Spleen (tissue), 11 donors: ENCODE results near the gene NOL3. TPM values are rescaled to one million over a fixed set of nuclear protein-coding genes. Genes with fewer than 3 reads are reported as not detected.

Experiments used
- DNase-seq: peaks from one replicate; pipeline ENCODE4 v3.0.0-alpha.2; 2020
- H3K27ac ChIP-seq, 8 donors: fragments of 200-600 bp; sonication (generic) in 7 of 8; 1 replicate in 4 of 8; 2 replicates in 4 of 8; pipeline versions ENCODE4 v1.5.0 to v1.8.0; 2016 to 2021; ENCODE audit warnings: inconsistent platforms in 4 of 8, mild to moderate bottlenecking in 4 of 8, moderate library complexity in 1 of 8
- H3K27me3 ChIP-seq, 7 donors: fragments of 200-600 bp; sonication (generic) in 6 of 7; replicated peaks in 1 of 7; 1 replicate in 4 of 7; 2 replicates in 3 of 7; pipeline versions ENCODE4 v1.5.0 to v1.8.0; 2016 to 2021; ENCODE audit warnings: inconsistent platforms in 3 of 7, mild to moderate bottlenecking in 1 of 7
- H3K36me3 ChIP-seq, 6 donors: fragments of 200-600 bp; sonication (generic) in 5 of 6; 1 replicate in 4 of 6; 2 replicates in 2 of 6; pipeline versions ENCODE4 v1.5.0 to v1.8.0; 2016 to 2021; ENCODE audit warnings: inconsistent platforms in 2 of 6
- H3K4me1 ChIP-seq, 6 donors: fragments of 200-600 bp; sonication (generic) in 5 of 6; 1 replicate in 3 of 6; 2 replicates in 3 of 6; pipeline versions ENCODE4 v1.5.0 to v1.8.0; 2016 to 2021; ENCODE audit warnings: inconsistent platforms in 3 of 6
- H3K4me3 ChIP-seq, 8 donors: fragments of 200-600 bp; sonication (generic) in 7 of 8; 1 replicate in 4 of 8; 2 replicates in 4 of 8; pipeline versions ENCODE4 v1.5.0 to v1.8.0; 2016 to 2021; ENCODE audit warnings: inconsistent platforms in 4 of 8, mild to moderate bottlenecking in 4 of 8, moderate library complexity in 2 of 8
- H3K9me3 ChIP-seq, 8 donors: fragments of 200-600 bp; sonication (generic) in 7 of 8; 1 replicate in 4 of 8; 2 replicates in 4 of 8; pipeline versions ENCODE4 v1.5.0 to v1.8.0; 2016 to 2021; ENCODE audit warnings: inconsistent platforms in 4 of 8
- POLR2A ChIP-seq, 3 donors: fragments of 450-650 bp; IDR thresholded peaks; one replicate each; pipeline ENCODE4 v1.5.1; 2017; ENCODE audit warnings: antibody characterized with exemption in 3 of 3, mild to moderate bottlenecking in 1 of 3
- POLR2AphosphoS5 ChIP-seq, 3 donors: sonication (generic); formaldehyde crosslinking; IDR thresholded peaks; one replicate each; pipeline ENCODE4 v1.5.1; 2017; ENCODE audit warnings: antibody characterized with exemption in 3 of 3
- WGBS, 5 donors: extraction: QIAGEN DNeasy Blood & Tissue Kit in 3 of 5; methylation state at CpG; one replicate each; pipeline versions ENCODE4 v1.1.5 to v1.1.7; 2013 to 2018; 5-methylcytosine and 5-hydroxymethylcytosine counted together
- intact Hi-C: fragments of 100-400 bp; cut with DNase I; formaldehyde crosslinking; loops from one replicate; pipeline ENCODE4 v1.15.0; 2023; ENCODE audit warnings: low total_unique reads
- polyA plus RNA-seq, 3 donors: library from polyadenylated mRNA; stranded (reverse); fragments of 200-250 nt; gene quantifications; one replicate each; pipeline ENCODE4 v1.2.1, GENCODE V29; 2013
- total RNA-seq, 7 donors: library from RNA; depleted of rRNA in 3 of 7; stranded (reverse); fragments of >200 nt in 3 of 7; fragmentation: NEBNext Ultra II Directional in 4 of 7; extraction: Animal tissue kit (Norgen Biotek cat#: 25700) in 4 of 7; gene quantifications; one replicate each; pipeline versions ENCODE4 v1.1.0 to v1.2.1, GENCODE V29; 2016 to 2021
- TF ChIP-seq, protein P1 (sequence below), 11 experiments: fragments of 200-600 bp in 7 of 11; fragments of 450-650 bp in 4 of 11; sonication (generic) in 4 of 11; IDR thresholded peaks in 8 of 11; conservative IDR thresholded peaks in 3 of 11; 1 replicate in 7 of 11; 2 replicates in 4 of 11; pipeline versions ENCODE4 v1.4.0 to v1.8.0; 2016 to 2021; ENCODE audit warnings: antibody characterized with exemption in 11 of 11, inconsistent platforms in 4 of 11, mild to moderate bottlenecking in 1 of 11
- donor health status: healthy with polysubstance abuse.
- donor health status: DM: no; HTN: no; CAD: no; lungs with moderate emphysema.
- donor health status: DM: no; HTN: no; CAD: no.
- donor health status: Bipolar disorder and iron deficiency.
- donor health status: healthy.
- donor health status: DM: no; HTN: no; CAD: no.
- donor health status: DM: yes; HTN: yes; CAD: no.

NOL3 gene
- total and polyA plus RNA-seq, 10 donors, result 8.2 to 14.2 (median 12.7) TPM

DNA sequence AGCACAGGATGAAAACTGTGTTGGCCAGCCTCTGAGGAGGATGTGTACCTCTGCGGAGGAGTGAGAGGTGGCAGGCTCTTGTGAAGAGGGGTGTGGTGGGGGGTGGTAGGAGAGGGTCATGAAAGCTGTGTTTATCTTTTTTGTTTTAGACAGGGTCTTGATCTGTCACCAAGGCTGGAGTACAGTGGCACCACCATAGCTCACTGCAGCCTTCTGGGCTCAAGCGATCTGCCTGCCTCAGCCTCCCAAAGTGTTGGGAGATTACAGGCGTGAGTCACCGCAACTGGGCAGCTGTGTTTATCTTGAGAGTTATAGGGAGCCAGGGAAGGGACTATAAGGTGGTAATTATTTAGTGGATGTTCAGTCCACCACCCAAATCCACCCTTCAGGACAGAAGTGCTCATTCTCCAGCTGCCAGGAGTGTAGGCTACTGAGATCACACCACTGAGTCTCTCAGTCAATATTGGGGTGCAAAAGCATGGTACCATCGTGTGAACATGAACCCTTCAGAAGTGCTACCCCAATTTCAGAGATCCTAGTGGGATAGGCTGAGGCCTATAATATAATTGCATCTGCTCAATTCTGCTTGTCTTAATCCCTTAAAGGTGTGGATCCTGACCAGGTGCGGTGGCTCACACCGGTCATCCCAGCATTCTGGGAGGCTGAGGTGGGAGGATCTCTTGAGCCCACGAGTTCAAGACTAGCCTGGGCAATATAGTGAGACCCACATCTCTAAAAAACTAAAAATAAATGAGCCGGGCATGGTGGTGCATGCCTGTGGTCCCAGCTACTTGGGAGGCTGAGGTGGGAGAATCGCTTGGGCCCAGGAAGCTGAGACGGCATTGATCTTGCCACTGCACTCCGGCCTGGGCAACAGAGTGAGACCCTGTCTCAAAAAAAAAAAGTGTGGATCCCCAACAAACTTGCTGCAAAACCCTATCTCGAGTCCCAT, 20.4 kb downstream of the NOL3 start:
- TF ChIP-seq POLR2A (IDR thresholded peaks at IDR 0.05), result no peak
- TF ChIP-seq, protein P1, sequence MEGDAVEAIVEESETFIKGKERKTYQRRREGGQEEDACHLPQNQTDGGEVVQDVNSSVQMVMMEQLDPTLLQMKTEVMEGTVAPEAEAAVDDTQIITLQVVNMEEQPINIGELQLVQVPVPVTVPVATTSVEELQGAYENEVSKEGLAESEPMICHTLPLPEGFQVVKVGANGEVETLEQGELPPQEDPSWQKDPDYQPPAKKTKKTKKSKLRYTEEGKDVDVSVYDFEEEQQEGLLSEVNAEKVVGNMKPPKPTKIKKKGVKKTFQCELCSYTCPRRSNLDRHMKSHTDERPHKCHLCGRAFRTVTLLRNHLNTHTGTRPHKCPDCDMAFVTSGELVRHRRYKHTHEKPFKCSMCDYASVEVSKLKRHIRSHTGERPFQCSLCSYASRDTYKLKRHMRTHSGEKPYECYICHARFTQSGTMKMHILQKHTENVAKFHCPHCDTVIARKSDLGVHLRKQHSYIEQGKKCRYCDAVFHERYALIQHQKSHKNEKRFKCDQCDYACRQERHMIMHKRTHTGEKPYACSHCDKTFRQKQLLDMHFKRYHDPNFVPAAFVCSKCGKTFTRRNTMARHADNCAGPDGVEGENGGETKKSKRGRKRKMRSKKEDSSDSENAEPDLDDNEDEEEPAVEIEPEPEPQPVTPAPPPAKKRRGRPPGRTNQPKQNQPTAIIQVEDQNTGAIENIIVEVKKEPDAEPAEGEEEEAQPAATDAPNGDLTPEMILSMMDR (IDR thresholded peaks at IDR 0.05 in 8 of 11, conservative IDR thresholded peaks at IDR 0.05 in 3 of 11), result no peak
- no peak for TF ChIP-seq POLR2AphosphoS5 (IDR thresholded peaks at IDR 0.05)
- H3K4me1 ChIP-seq, result peaks cover 29 to 87% (median 55%) of the 10 kb centered on the region in 6 donors
- intact Hi-C loops, result no loop called here
- H3K27me3 ChIP-seq, result peaks cover 0 to 21% (median 0%) of the 10 kb centered on the region in 7 donors
- peak overlapping the region in 5 of 8 donors; percentile 35 to 69 (median 46) for H3K4me3 ChIP-seq
- H3K36me3 ChIP-seq, result peaks cover 0 to 41% (median 19%) of the 10 kb centered on the region in 6 donors
- peak overlapping the region in 7 of 8 donors; percentile 11 to 95 (median 84) for H3K27ac ChIP-seq
- no peaks in the 10 kb centered on the region for H3K9me3 ChIP-seq
- 74 to 86% (median 78%) methylated on average over 11 to 13 of the region's 13 CpGs for WGBS, 5 donors
- no peak for DNase-seq

DNA sequence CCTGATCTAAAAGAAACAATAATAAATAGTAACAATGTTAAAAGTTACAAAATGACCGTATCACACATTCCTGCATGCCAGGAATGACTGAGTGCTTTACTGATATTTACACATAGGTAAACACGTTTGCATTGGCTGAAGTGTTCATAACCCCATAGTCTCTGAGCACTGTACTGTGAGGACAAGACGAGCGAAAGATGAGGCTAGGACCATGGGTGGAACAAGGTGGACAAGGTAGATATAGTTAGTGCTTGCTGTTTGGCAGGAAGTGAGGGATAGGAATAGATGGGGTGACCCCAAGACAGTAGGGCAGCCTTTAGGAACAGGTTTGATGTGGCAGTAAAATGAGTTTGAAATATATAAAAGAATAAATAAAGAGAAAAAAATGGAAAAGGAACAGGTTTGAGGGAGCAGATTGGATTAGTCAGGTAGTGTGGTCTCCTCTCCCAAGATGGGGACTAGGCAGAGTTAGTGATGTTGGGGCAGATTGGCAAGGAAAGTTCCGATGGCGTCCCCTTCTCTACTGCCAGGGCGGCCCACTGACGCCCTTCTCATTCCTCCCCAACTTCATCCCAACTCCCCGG, 21.2 kb downstream of the NOL3 start:
- Histone ChIP-seq H3K4me1 (peaks cover 29 to 87% (median 52%) of the 10 kb centered on the region in 6 donors), H3K36me3 (peaks cover 0 to 49% (median 27%) of the 10 kb centered on the region in 6 donors), H3K27ac (peak overlapping the region; percentile 33 to 95 (median 84)), H3K9me3 (no peaks in the 10 kb centered on the region), H3K27me3 (peaks cover 0 to 15% (median 0%) of the 10 kb centered on the region in 7 donors), H3K4me3 (peak overlapping the region; percentile 73 to 99 (median 98))
- TF ChIP-seq, protein P1 (IDR thresholded peaks at IDR 0.05 in 8 of 11, conservative IDR thresholded peaks at IDR 0.05 in 3 of 11), result no peak
- TF ChIP-seq POLR2A (IDR thresholded peaks at IDR 0.05) (no peak), POLR2AphosphoS5 (IDR thresholded peaks at IDR 0.05) (no peak)
- intact Hi-C loops, result no loop called here
- 22 to 33% (median 26%) methylated on average over 9 of the region's 9 CpGs for WGBS, 5 donors
- DNase-seq, result no peak

DNA sequence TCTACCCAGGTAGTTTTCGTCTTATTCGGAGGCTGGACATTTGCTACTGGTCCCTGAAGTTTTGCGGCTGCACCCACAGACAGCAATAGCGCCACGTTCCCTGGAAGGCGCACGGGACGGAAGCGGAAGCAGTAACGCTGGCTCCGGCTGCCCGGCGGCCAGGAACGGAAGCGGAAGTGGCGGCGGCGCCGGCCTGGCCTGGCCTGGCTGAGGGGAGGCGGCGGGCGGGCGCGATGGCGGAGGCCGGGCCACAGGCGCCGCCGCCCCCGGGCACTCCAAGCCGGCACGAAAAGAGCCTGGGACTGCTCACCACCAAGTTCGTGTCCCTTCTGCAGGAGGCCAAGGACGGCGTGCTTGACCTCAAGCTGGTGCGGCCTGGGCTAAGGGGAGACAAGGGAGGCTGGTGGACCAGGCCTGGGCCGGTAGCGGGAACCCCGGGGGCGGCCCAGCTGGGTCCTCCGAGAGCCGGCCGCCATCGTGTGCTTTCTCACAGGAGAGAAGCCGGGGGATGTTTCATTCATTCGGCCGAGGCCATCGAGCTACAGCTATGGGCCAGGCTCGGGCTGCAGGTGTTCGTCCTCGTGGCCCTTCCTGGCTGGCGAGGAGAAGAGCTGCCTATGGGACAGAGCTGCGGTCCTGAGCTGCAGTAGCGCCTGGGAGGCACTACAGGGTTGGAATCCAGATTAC, 21.8 kb downstream of the NOL3 start, which contains the start of gene E2F4:
E2F4 (plus strand) TSS at position 161 of the 687 bp plus-strand sequence; CDS start at position 234, 73 bp downstream.
- peak; percentile 99 for DNase-seq
- Histone ChIP-seq H3K27me3 (peaks cover 0 to 8% (median 0%) of the 10 kb centered on the region in 7 donors), H3K4me3 (peak within 1 kb of the TSS; percentile 73 to 99 (median 98)), H3K9me3 (no peaks in the 10 kb centered on the region), H3K36me3 (peaks cover 0 to 49% (median 33%) of the 10 kb centered on the region in 6 donors), H3K27ac (peak within 1 kb of the TSS; percentile 33 to 95 (median 84)), H3K4me1 (peaks cover 29 to 87% (median 51%) of the 10 kb centered on the region in 6 donors)
- TF ChIP-seq POLR2AphosphoS5 (IDR thresholded peaks at IDR 0.05) (peak; percentile 96 to 99 (median 97)), POLR2A (IDR thresholded peaks at IDR 0.05) (peak in 2 of 3 donors; percentile 49 to 62)
- TF ChIP-seq, protein P1 (IDR thresholded peaks at IDR 0.05 in 8 of 11, conservative IDR thresholded peaks at IDR 0.05 in 3 of 11), result peak in 2 of 11 experiments; percentile 9 to 35
- intact Hi-C loops, result no loop called here
- 0 to 1% (median 1%) methylated on average over 26 to 54 of the region's 54 CpGs for WGBS, 5 donors
